ENCODE measurements around the gene CPOX.

CPOX gene

GRCh38 chr3:98617841-98618240, 24.4 kb upstream of the CPOX start:
- no peak for TF ChIP-seq CTCF (IDR thresholded peaks at IDR 0.05; ENCODE audit: low read depth, low read length, missing control alignments)
- H3K4me3 ChIP-seq (replicated peaks; ENCODE audit: low read depth, low read length): no peak overlapping the region
- no peak for DNase-seq (ENCODE audit: extremely low read depth, low read depth)

GRCh38 chr3:98613616-98614015, 20.2 kb upstream of the CPOX start:
- no peak for DNase-seq (ENCODE audit: extremely low read depth, low read depth)
- TF ChIP-seq CTCF (IDR thresholded peaks at IDR 0.05; ENCODE audit: low read depth, low read length, missing control alignments): no peak
- H3K4me3 ChIP-seq (replicated peaks; ENCODE audit: low read depth, low read length): no peak overlapping the region

GRCh38 chr3:98612996-98613517, 19.6 kb upstream of the CPOX start:
- no peak for TF ChIP-seq CTCF (IDR thresholded peaks at IDR 0.05; ENCODE audit: low read depth, low read length, missing control alignments)
- H3K4me3 ChIP-seq (replicated peaks; ENCODE audit: low read depth, low read length): no peak overlapping the region
- no peak for DNase-seq (ENCODE audit: extremely low read depth, low read depth)

GRCh38 chr3:98612587-98612986, 19.2 kb upstream of the CPOX start:
- no peak for DNase-seq (ENCODE audit: extremely low read depth, low read depth)
- no peak for TF ChIP-seq CTCF (IDR thresholded peaks at IDR 0.05; ENCODE audit: low read depth, low read length, missing control alignments)
- H3K4me3 ChIP-seq (replicated peaks; ENCODE audit: low read depth, low read length): no peak overlapping the region

GRCh38 chr3:98608029-98608428, 14.6 kb upstream of the CPOX start:
- H3K4me3 ChIP-seq (replicated peaks; ENCODE audit: low read depth, low read length): no peak overlapping the region
- no peak for TF ChIP-seq CTCF (IDR thresholded peaks at IDR 0.05; ENCODE audit: low read depth, low read length, missing control alignments)
- no peak for DNase-seq (ENCODE audit: extremely low read depth, low read depth)

GRCh38 chr3:98603580-98603979, 10.2 kb upstream of the CPOX start:
- H3K4me3 ChIP-seq (replicated peaks; ENCODE audit: low read depth, low read length): no peak overlapping the region
- DNase-seq (ENCODE audit: extremely low read depth, low read depth): no peak
- TF ChIP-seq CTCF (IDR thresholded peaks at IDR 0.05; ENCODE audit: low read depth, low read length, missing control alignments): no peak

- peak; percentile 29 for DNase-seq (ENCODE audit: extremely low read depth, low read depth)
- no peak overlapping the region for H3K4me3 ChIP-seq (replicated peaks; ENCODE audit: low read depth, low read length)
- peak; percentile 63 for TF ChIP-seq CTCF (IDR thresholded peaks at IDR 0.05; ENCODE audit: low read depth, low read length, missing control alignments)
Measured at GRCh38 chr3:98602078-98602678, 8.8 kb upstream of the CPOX start.

Data from HFF-Myc (cell line).